Astrocyte (in vitro differentiated cells and primary cell): ENCODE measurements around the gene BFSP2.

Experiments used
- EZH2 ChIP-seq: IDR thresholded peaks from 2 replicates; pipeline ENCODE4 v1.6.1; 2012; ENCODE audit warnings: mild to moderate bottlenecking, low read length, inconsistent platforms; ENCODE audit not compliant: insufficient read depth
- TF ChIP-seq, protein P1 (sequence below): IDR thresholded peaks from 2 replicates; pipeline ENCODE4 v1.5.1; 2011; ENCODE audit warnings: low read depth, mild to moderate bottlenecking, inconsistent platforms, low read length, moderate library complexity; ENCODE audit not compliant: insufficient read depth

DNA sequence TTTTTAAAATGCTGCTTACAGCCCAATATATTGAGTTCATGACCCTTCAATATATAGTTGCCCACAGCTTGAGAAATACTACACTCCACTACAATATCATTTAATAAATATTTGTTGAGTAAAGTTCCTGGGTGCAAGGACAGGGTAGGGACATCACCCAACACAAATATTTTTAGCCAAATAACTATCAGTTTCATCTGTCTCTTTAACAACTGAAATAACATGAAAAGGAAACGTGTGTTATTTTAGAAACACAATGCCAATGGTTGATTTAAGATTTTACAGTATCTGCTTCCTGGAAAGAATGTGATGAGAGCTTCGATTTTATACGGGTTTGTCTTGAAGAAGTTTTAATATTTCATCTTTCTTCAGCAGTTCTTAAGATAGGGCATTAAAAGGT, 106.0 kb downstream of the BFSP2 start:
- TF ChIP-seq, protein P1, sequence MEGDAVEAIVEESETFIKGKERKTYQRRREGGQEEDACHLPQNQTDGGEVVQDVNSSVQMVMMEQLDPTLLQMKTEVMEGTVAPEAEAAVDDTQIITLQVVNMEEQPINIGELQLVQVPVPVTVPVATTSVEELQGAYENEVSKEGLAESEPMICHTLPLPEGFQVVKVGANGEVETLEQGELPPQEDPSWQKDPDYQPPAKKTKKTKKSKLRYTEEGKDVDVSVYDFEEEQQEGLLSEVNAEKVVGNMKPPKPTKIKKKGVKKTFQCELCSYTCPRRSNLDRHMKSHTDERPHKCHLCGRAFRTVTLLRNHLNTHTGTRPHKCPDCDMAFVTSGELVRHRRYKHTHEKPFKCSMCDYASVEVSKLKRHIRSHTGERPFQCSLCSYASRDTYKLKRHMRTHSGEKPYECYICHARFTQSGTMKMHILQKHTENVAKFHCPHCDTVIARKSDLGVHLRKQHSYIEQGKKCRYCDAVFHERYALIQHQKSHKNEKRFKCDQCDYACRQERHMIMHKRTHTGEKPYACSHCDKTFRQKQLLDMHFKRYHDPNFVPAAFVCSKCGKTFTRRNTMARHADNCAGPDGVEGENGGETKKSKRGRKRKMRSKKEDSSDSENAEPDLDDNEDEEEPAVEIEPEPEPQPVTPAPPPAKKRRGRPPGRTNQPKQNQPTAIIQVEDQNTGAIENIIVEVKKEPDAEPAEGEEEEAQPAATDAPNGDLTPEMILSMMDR: no peak
- no peak for TF ChIP-seq EZH2
